Body of pancreas (tissue), 4 donors: ENCODE measurements around the gene ANKDD1B. TPM values are rescaled to one million over a fixed set of nuclear protein-coding genes. Genes with fewer than 3 reads are reported as not detected.

Experiments
- ATAC-seq: fragments of 150-250 bp; one replicate; pipeline ENCODE4 v1.9.1; 2016
- DNase-seq, 4 donors: peaks; one replicate each; pipeline ENCODE4 v3.0.0-alpha.2; 2019
- H3K27ac ChIP-seq, 4 donors: fragments of 200-600 bp; sonication (generic); 1 replicate in 3 of 4; 2 replicates in 1 of 4; pipeline versions ENCODE4 v1.5.1 to v1.6.1; 2016 to 2019; ENCODE audit warnings: mild to moderate bottlenecking in 1 of 4, mixed read lengths in 1 of 4, moderate library complexity in 1 of 4
- H3K27me3 ChIP-seq, 2 donors: fragments of 200-600 bp; sonication (generic); one replicate each; pipeline ENCODE4 v1.6.0; 2016; ENCODE audit warnings: mild to moderate bottlenecking in 1 of 2
- H3K36me3 ChIP-seq, 2 donors: fragments of 200-600 bp; sonication (generic); replicated peaks in 1 of 2; 2 replicates each; pipeline ENCODE4 v1.5.1; 2016; ENCODE audit warnings: low read depth in 2 of 2; ENCODE audit not compliant: insufficient read depth in 1 of 2
- H3K4me1 ChIP-seq: fragments of 200-600 bp; sonication (generic); one replicate; pipeline ENCODE4 v1.6.0; 2016
- H3K4me3 ChIP-seq, 2 donors: fragments of 200-600 bp; sonication (generic); 1 replicate in 1 of 2; 2 replicates in 1 of 2; pipeline ENCODE4 v1.5.1; 2016 to 2019
- H3K9me3 ChIP-seq, 3 donors: fragments of 200-600 bp; sonication (generic); 1 replicate in 2 of 3; 2 replicates in 1 of 3; pipeline ENCODE4 v1.5.1; 2016
- POLR2A ChIP-seq, 3 donors: fragments of 450-650 bp; IDR thresholded peaks; one replicate each; pipeline ENCODE4 v1.6.1; 2016; ENCODE audit warnings: antibody characterized with exemption in 3 of 3, mild to moderate bottlenecking in 2 of 3
- WGBS, 2 donors: methylation state at CpG; one replicate each; pipeline ENCODE4 v1.1.5; 2017; 5-methylcytosine and 5-hydroxymethylcytosine counted together
- intact Hi-C: fragments of 100-400 bp; cut with DNase I; formaldehyde crosslinking; loops from one replicate; pipeline ENCODE4 v1.15.1; 2023
- total RNA-seq, 2 donors: library from RNA; depleted of rRNA; stranded (reverse); fragments of >200 nt; gene quantifications; one replicate each; pipeline ENCODE4 v1.1.0, GENCODE V29; 2016
- TF ChIP-seq, protein P1 (sequence below), 7 experiments: fragments of 450-650 bp in 4 of 7; fragments of 200-600 bp in 3 of 7; sonication (generic) in 3 of 7; IDR thresholded peaks; one replicate each; pipeline ENCODE4 v1.5.1; 2016 to 2019; ENCODE audit warnings: antibody characterized with exemption in 7 of 7

ANKDD1B gene
- total RNA-seq, 2 donors from 2014 or later = 0.52 TPM; not detected in 1

DNA sequence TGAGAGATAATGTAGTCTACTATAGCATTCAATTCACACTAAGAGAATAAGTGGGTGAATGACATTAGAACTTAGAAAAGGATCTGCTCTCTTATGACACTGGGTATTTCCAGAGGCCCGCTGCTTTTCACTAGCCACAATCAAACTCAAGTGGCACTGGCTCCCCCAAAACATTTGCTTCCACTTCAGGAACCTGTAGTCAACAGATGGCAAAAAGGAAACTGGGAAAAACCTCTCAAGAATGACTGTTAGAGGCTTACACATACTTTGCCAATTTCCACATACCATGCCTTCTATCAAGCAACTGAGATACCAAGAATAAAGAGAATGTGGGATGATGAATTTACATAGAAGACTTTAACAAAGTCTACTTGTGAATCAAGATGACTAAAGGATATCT lies 94.8 kb downstream of the ANKDD1B start:
- no peak for TF ChIP-seq POLR2A (IDR thresholded peaks at IDR 0.05)
- TF ChIP-seq, protein P1, sequence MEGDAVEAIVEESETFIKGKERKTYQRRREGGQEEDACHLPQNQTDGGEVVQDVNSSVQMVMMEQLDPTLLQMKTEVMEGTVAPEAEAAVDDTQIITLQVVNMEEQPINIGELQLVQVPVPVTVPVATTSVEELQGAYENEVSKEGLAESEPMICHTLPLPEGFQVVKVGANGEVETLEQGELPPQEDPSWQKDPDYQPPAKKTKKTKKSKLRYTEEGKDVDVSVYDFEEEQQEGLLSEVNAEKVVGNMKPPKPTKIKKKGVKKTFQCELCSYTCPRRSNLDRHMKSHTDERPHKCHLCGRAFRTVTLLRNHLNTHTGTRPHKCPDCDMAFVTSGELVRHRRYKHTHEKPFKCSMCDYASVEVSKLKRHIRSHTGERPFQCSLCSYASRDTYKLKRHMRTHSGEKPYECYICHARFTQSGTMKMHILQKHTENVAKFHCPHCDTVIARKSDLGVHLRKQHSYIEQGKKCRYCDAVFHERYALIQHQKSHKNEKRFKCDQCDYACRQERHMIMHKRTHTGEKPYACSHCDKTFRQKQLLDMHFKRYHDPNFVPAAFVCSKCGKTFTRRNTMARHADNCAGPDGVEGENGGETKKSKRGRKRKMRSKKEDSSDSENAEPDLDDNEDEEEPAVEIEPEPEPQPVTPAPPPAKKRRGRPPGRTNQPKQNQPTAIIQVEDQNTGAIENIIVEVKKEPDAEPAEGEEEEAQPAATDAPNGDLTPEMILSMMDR (IDR thresholded peaks at IDR 0.05) = no peak
- Histone ChIP-seq H3K4me3 (no peak overlapping the region), H3K9me3 (no peaks in the 10 kb centered on the region), H3K27ac (no peak overlapping the region), H3K36me3 (peaks cover 0 to 8% of the 10 kb centered on the region in 2 donors), H3K27me3 (no peaks in the 10 kb centered on the region), H3K4me1 (peaks cover 6% of the 10 kb centered on the region)
- intact Hi-C loops = no loop called here
- ATAC-seq = no peak
- WGBS, 2 donors = 83 to 93% methylated on average over 1 of the region's 1 CpG
- DNase-seq = no peak

DNA sequence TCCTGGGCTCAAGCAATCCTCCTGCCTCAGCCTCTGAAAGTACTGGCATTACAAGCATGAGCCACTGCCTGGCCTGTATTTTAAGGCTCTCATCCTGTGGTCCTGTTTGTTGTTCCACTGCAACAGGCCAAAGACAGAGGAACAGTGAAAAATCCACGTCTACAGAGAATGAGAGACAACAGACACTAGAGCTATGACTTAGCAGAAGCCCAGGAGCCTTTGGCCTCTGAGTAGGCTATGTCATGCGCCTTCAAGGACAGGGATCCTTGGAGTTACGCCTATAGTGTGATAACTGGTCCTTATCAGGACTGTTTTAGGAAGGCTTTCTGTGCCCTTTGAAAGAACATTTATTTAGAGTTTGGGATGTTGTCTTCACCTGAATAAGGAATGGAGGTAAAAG lies 95.5 kb downstream of the ANKDD1B start:
- Histone ChIP-seq H3K9me3 (no peaks in the 10 kb centered on the region), H3K4me3 (no peak overlapping the region), H3K27ac (no peak overlapping the region), H3K4me1 (peaks cover 6% of the 10 kb centered on the region), H3K27me3 (no peaks in the 10 kb centered on the region), H3K36me3 (peaks cover 0 to 8% of the 10 kb centered on the region in 2 donors)
- 23 to 45% methylated on average over 3 of the region's 3 CpGs for WGBS, 2 donors
- TF ChIP-seq, protein P1 (IDR thresholded peaks at IDR 0.05) = no peak
- TF ChIP-seq POLR2A (IDR thresholded peaks at IDR 0.05) = no peak
- DNase-seq (no peak), ATAC-seq (no peak)
- intact Hi-C loops = no loop called here

DNA sequence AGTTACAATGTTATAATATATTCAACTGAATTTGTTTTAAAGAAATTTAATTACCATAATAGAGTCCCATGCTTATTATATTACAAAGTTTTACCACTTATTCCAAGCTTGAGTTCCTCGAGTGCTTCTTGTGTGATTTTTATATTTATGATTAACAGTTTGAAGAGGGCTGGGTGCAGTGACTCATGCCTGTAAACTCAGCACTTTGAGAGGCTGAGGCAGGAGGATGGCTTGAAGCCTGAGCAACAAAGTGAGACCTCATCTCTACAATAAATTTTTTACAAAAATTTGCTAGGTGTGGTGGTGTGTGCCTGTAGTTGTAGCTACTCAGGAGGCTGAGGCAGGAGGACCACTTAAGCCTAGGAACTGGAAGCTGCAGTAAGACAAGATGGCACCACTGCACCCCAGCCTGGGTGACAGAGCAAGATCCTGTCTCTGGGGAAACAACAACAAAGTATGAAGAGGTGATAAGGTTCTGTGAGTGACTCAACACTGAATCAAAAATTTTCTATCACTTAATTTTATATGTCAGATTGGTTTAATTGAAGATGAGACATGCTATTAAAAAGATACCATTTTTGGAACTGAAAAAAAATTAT lies 96.8 kb downstream of the ANKDD1B start:
- Histone ChIP-seq H3K27me3 (no peaks in the 10 kb centered on the region), H3K9me3 (no peaks in the 10 kb centered on the region), H3K36me3 (peaks cover 0 to 3% of the 10 kb centered on the region in 2 donors), H3K4me3 (no peak overlapping the region), H3K4me1 (peaks cover 6% of the 10 kb centered on the region), H3K27ac (no peak overlapping the region)
- no peak for TF ChIP-seq POLR2A (IDR thresholded peaks at IDR 0.05)
- TF ChIP-seq, protein P1 (IDR thresholded peaks at IDR 0.05) = no peak
- DNase-seq = no peak
- intact Hi-C loops = no loop called here
- ATAC-seq = no peak
- 75 to 84% methylated on average over 1 of the region's 1 CpG for WGBS, 2 donors

DNA sequence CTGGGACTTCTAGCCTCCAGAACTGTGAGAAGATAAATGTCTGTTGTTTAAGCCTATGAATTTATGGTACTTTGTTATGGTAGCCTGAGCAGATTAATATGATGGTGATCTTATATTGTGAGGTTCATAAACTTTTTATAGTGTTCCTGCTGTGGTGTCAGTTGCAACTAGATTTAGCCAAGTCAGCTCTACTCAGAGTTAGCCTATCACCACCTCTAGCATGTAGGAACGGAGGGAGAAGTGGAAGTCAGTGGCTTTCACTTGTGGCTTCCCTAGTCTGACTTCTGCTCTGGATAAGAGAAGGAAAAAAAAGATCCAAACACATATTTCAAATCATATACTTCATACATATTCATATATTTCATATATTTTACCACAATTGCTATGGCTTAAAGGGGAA lies 99.4 kb downstream of the ANKDD1B start:
- TF ChIP-seq POLR2A (IDR thresholded peaks at IDR 0.05) = no peak
- TF ChIP-seq, protein P1 (IDR thresholded peaks at IDR 0.05) = no peak
- no peaks in the 10 kb centered on the region for H3K9me3 ChIP-seq
- intact Hi-C loops = no loop called here
- no peak overlapping the region for H3K4me3 ChIP-seq
- no peak for ATAC-seq
- H3K36me3 ChIP-seq = peaks cover 0 to 2% of the 10 kb centered on the region in 2 donors
- WGBS, 2 donors = 71 to 74% methylated on average over 1 of the region's 1 CpG
- H3K27ac ChIP-seq = no peak overlapping the region
- DNase-seq = peak in 1 of 4 donors; percentile 14
- H3K4me1 ChIP-seq = peaks cover 9% of the 10 kb centered on the region
- H3K27me3 ChIP-seq = no peaks in the 10 kb centered on the region

DNA sequence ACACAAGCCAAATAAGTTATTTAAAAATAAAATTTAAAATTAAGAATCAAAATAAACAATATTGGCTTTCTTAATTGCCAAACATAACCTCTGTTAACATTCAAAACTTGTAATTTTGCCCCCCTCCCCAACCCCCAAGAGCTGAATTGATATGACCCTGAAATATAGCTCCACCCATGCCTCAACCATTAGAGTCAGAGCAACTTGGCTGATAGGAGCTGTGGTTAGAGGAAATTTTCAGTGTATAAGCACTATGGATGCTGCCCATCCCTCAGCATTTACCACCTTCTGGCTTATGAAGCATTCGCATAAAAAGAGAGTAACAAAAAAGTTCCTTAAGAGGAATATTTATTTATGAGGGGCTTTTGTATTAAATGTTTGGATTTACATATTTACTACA lies 99.9 kb downstream of the ANKDD1B start:
- DNase-seq = no peak
- peaks cover 13% of the 10 kb centered on the region for H3K4me1 ChIP-seq
- no peak overlapping the region for H3K27ac ChIP-seq
- 91 to 100% methylated on average over 1 of the region's 1 CpG for WGBS, 2 donors
- no peak overlapping the region for H3K4me3 ChIP-seq
- intact Hi-C loops = no loop called here
- H3K27me3 ChIP-seq = no peaks in the 10 kb centered on the region
- ATAC-seq = no peak
- TF ChIP-seq POLR2A (IDR thresholded peaks at IDR 0.05) = no peak
- no peaks in the 10 kb centered on the region for H3K9me3 ChIP-seq
- H3K36me3 ChIP-seq = peaks cover 0 to 2% of the 10 kb centered on the region in 2 donors
